Measurements from ENCODE around the gene CORO2B.

The CORO2B gene, protein sequence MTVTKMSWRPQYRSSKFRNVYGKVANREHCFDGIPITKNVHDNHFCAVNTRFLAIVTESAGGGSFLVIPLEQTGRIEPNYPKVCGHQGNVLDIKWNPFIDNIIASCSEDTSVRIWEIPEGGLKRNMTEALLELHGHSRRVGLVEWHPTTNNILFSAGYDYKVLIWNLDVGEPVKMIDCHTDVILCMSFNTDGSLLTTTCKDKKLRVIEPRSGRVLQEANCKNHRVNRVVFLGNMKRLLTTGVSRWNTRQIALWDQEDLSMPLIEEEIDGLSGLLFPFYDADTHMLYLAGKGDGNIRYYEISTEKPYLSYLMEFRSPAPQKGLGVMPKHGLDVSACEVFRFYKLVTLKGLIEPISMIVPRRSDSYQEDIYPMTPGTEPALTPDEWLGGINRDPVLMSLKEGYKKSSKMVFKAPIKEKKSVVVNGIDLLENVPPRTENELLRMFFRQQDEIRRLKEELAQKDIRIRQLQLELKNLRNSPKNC

DNA sequence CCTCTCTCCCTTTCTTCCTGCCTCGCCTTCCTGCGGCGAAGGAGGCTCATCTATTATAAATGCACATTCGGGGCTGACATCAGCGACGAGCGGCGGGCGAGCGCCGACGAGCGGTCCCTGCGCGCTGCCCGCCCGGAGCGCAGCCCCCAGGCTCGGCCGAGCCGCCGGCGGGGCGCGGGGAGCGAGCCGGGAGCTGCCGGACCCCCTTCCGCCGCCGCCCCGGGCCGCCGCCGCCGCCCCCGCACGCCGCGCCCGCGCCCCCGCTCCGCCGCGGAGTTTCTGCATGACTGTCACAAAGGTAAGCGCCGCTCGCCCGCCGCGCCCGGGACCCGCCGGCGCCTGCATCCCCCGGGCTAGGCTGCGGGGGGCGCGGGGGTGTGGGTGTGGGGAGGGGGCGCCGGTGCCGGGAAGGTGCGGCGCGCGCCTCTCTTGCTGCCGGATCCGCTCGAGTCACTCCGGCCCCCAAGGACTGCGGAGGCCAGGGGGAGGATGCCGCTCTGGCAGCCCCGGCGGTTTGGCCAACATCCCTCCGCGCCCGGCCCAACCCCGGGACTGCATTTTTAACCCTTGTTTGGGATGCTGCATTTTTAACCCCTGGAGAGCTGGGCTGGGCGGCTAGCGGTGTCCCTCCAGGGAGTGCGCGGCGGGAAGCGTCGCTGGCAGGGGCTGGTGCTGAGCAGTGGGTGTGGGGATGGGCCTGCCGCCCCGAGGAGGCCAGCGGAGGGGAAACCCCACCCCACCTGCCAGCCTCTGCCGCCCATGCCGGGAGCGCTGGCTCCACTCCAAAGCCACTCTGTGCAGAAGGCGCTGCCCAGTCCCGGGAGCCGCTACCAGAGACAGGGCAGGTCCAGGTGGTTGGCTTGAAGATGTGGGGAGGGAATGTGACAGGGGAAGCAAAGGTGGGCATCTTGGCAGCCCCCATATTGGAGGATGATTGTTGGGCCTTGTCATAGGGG lies at the start of gene CORO2B:
Gene CORO2B (plus strand): TSS at position 14 of the 956 bp plus-strand sequence. CDS start 270 bp downstream, at position 284.
- peak; percentile 48 for DNase-seq

- DNase-seq: no peak
Measured at GRCh38 chr15:68531387-68532179, 47.2 kb upstream of the CORO2B start.

GRCh38 chr15:68536331-68537095 lies 42.3 kb upstream of the CORO2B start:
- no peak for DNase-seq

DNA sequence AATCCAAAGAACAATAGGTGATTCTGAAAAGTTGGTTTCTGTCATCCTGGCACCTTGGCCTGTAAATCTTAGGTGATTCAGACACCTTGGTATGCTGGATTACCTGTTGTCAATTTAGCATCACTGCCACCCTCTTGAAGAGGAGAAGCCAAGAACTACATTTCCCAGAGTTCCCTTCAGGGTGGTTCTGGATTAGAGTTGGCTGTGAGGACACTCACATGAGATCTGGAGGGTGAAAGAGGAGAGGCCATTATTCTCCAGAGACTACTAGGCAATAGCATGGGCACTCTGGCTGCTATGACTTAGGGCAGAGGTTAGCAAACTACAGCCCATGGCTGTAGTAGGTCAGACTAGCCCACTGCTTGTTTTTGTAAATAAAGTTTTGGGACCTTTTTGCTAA lies 41.7 kb upstream of the CORO2B start:
- no peak for DNase-seq

- DNase-seq: no peak
Measured at GRCh38 chr15:68537506-68537905, 41.3 kb upstream of the CORO2B start.

- no peak for DNase-seq
Measured at GRCh38 chr15:68538311-68538710, 40.5 kb upstream of the CORO2B start.

- DNase-seq: no peak
Measured at GRCh38 chr15:68541743-68542142, 37.0 kb upstream of the CORO2B start.

- DNase-seq: no peak
Measured at GRCh38 chr15:68542348-68542747, 36.4 kb upstream of the CORO2B start.

GRCh38 chr15:68542771-68543164 lies 36.0 kb upstream of the CORO2B start:
- DNase-seq: no peak

DNA sequence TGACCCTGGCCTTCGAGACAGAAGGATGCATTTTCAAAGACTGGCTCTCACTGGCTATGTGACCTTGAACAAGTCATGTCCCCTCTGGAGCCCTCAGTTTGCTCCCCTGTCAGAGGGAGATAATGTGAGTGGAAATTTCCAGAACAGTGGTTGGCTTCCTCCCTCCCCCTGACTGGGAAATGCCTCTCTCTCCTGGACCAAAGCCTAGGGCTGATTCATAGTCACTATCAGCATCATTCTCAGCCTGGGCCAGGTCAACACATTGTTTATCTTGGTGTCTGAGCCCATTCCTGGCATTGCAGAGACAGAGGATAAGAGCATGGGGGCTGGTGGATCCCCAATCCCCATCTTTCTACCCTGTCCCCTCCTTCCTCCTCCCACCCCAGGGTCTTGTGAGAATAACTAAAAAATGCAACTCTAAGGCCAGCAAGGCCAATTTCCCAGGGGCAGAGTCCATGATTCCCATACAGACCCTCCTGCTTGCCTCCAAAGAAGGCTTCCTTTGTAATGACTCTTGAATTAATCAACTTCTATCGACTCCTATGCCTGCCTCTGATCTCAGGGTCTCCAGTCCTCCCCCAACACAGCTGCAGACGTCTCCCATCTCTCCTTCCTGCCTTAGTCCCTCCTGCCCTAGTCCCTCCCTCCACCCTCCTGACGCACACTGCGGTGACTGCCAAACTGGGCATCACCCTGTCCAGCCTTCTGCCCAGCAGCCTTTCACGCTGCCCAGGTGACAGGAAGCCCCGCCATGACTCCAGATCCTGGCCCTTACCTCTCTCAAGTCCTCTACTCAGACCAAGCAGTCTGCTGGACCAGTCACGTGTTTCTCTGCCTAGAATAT lies 35.4 kb upstream of the CORO2B start:
- DNase-seq: no peak

- no peak for DNase-seq
Measured at GRCh38 chr15:68546318-68546717, 32.5 kb upstream of the CORO2B start.

GRCh38 chr15:68548364-68548763 lies 30.4 kb upstream of the CORO2B start:
- DNase-seq: no peak

DNA sequence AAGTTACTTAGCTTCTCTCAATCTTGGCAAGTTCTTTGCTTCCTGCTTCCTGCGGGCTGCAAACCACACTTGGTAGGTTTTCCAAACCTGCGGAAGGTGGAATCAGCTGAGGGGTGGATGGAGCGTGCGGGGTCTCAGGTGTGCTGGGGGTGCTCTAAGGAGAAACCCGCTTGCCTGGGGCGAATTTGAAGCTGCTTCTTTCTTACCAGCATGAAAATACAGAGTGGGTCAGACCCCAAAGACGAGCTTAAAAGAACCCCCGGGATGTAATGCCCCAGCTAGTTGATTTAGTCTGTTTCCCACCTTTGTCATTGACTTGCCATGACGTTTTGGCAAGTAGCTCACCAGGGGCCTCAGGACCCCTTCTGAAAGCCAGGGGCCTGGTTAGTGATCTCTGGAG lies 28.8 kb upstream of the CORO2B start:
- no peak for DNase-seq

- DNase-seq: peak; percentile 77
Measured at GRCh38 chr15:68550498-68551295, 28.1 kb upstream of the CORO2B start.

- no peak for DNase-seq
Measured at GRCh38 chr15:68551296-68551635, 27.5 kb upstream of the CORO2B start.

DNA sequence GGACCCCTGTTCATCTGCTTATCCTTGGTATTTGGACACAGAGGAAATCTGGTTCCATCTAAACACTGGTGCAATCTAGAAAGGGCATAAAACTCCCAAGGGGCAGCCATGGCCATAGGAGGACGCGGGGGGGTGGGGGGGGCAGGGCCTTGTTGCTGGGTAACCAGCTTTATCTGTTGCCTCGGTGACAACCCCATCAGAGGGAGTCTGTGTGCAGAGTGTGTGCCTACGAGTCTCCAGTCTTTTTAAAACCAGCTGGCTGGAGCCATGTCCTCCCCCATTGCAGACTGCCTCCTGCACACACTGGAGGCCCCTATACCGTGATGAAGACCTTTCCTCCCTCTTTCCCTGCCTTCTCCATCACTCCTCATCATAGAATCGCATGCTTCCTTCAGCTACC lies 26.4 kb upstream of the CORO2B start:
- no peak for DNase-seq

GRCh38 chr15:68552773-68553172 lies 26.0 kb upstream of the CORO2B start:
- no peak for DNase-seq

DNA sequence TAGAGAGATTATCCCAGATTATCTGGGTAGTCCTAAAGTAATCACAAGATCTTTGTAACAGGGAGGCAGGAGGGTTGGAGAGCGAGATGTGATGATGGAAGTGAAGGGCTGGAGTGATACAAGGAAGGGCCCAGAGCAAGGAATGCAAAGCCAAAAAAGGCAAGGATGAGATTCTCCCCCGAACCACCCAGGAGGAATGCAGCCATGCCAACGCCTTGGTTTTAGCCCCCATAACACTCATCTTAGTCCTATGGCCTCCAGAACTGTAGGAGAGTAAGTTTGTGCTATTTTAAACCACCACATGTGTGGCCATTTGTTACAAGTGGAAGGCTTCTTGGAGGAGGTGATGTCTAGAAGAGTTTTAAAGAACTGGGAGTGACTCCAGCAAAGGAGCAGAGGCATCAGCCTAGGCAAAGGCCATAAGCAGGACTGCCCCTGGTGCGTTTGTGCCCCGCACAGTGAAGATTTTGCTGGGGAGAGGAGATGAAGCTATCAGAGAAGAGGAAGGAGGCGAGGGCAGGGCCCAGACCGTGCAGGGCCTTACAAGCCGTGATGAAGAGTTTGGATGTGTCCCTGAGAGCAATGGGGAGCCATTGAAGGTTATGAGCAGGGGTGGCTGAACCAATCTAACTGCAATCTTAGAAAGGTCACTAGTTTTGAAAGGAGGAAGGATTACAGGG lies 25.3 kb upstream of the CORO2B start:
- DNase-seq: no peak

- no peak for DNase-seq
Measured at GRCh38 chr15:68553994-68554720, 24.6 kb upstream of the CORO2B start.

Measured in NCI-H2171 (cell line).